Activated CD4-positive, alpha-beta memory T cell treated with anti-CD3 and anti-CD28 coated beads, Interleukin-2, amount 10 ng/mL, durations not matched to agents 7 days and 5 days (primary cell): Measurements from ENCODE around the gene GTF2H1. TPM values are rescaled to one million over a fixed set of nuclear protein-coding genes. Genes with fewer than 3 reads are reported as not detected.

Experiments used
- CTCF ChIA-PET: fragments of 350-600 bp; sonication (Branson Sonifier 250); formaldehyde crosslinking; loops from one replicate; lab custom pipeline; 2021; ENCODE audit warnings: antibody characterized with exemption, inconsistent platforms; lab: Charles Lee
- POLR2A ChIA-PET: fragments of 350-600 bp; sonication (Branson Sonifier 250); formaldehyde crosslinking; loops from one replicate; lab custom pipeline; 2021; ENCODE audit warnings: antibody characterized with exemption; lab: Charles Lee
- DNase-seq: peaks from one replicate; pipeline ENCODE4 v3.0.0-alpha.2; 2020
- H3K27ac Mint-ChIP-seq: one replicate; pipeline ENCODE4 v1.8.0; 2021; ENCODE audit warnings: mild to moderate bottlenecking, mixed read lengths
- H3K27me3 Mint-ChIP-seq: one replicate; pipeline ENCODE4 v1.8.0; 2021; ENCODE audit warnings: mixed read lengths
- H3K36me3 Mint-ChIP-seq: one replicate; pipeline ENCODE4 v1.8.0; 2021; ENCODE audit warnings: low read depth, mixed read lengths
- H3K4me1 Mint-ChIP-seq: one replicate; pipeline ENCODE4 v1.8.0; 2021; ENCODE audit warnings: mixed read lengths
- H3K4me3 Mint-ChIP-seq: one replicate; pipeline ENCODE4 v1.8.0; 2021; ENCODE audit warnings: mild to moderate bottlenecking, mixed read lengths
- H3K9me3 Mint-ChIP-seq: one replicate; pipeline ENCODE4 v1.8.0; 2021; ENCODE audit warnings: mixed read lengths
- total RNA-seq, 2 experiments: library from RNA; stranded (reverse); gene quantifications; one replicate each; pipeline ENCODE4 v1.2.3, GENCODE V29; 2021

The GTF2H1 gene
- 10 to 100 TPM; 47.0 to 48.2 TPM for total RNA-seq

DNA sequence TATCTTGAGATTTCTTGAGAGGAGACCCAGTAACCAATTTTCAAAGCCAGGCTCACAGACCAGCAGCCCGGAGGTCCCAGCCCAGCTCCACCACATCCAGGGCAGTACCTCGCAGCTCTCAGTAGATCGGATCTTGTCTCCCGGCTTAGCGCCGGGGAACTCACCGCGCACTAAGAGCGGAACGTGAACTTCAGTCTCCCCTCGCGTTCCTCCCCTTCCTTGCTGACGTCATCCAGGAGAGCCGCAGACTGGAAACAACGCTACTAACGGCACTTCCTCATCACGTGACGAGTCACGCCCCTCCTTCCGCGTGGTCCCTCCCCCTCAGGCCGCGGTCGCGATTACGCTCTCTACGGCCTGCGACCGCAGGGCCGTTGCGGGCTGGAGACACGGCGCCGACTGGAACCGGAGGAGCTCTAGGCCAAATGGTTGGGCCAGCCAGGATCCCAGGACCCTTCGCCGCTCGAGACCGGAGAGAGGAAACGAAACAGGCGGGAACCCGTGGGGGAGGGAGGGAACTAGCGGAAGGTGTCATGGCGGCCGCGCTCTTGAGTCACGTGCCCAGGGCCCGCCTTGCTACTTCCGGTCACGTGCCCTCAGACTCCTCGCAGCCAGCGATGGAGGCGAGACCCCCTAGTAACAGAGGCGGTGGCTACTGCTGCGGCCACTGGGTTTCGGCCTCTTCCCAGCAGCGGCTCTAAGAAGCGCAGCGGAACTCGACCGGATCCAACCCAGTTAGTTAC lies at the start of gene GTF2H1, which contains the start of gene HPS5:
GTF2H1 (plus strand) TSS at position 599 of the 743 bp plus-strand sequence. CDS start 10,508 bp downstream, outside the sequence.
HPS5 (minus strand) TSS at position 172 of the 743 bp plus-strand sequence. CDS start 4,282 bp downstream, outside the sequence.
- H3K36me3 Mint-ChIP-seq, result peaks cover 36% of the 10 kb centered on the region
- ChIA-PET CTCF (interaction anchor here (1.1 to 3.8 kb wide), 9 partner anchors 14 to 400 kb away, joined by 3 to 29 read pairs (median 5); partner anchors contain the start of genes LDHA and SAAL1), POLR2A (interaction anchor here (0.6 to 4.7 kb wide), 34 partner anchors 8 to 311 kb away, joined by 3 to 151 read pairs (median 4); partner anchors contain the start of genes LDHA, SAA2, SAAL1 and SPTY2D1)

GRCh38 chr11:18277565-18278271 lies 44.6 kb upstream of the GTF2H1 start:
- no peaks in the 10 kb centered on the region for H3K9me3 Mint-ChIP-seq
- CTCF ChIA-PET, result interaction anchor here (0.9 to 1.5 kb wide), 2 partner anchors 14 to 34 kb away, joined by 3 to 6 read pairs; no protein-coding TSS in a partner anchor
- no peak overlapping the region for H3K4me3 Mint-ChIP-seq
- peaks cover 30% of the 10 kb centered on the region for H3K4me1 Mint-ChIP-seq
- peaks cover 45% of the 10 kb centered on the region for H3K36me3 Mint-ChIP-seq
- no peaks in the 10 kb centered on the region for H3K27me3 Mint-ChIP-seq
- no peak overlapping the region for H3K27ac Mint-ChIP-seq
- no peak for DNase-seq
- POLR2A ChIA-PET, result interaction anchor here (0.9 to 1.2 kb wide), 3 partner anchors 9 to 117 kb away, joined by 3 read pairs; no protein-coding TSS in a partner anchor

More for the DNA sequence above, at the start of gene GTF2H1, which contains the start of gene HPS5:
- H3K27ac Mint-ChIP-seq, result peak within 1 kb of the TSS; percentile 96
- no peaks in the 10 kb centered on the region for H3K9me3 Mint-ChIP-seq
- H3K4me1 Mint-ChIP-seq, result peaks cover 65% of the 10 kb centered on the region
- DNase-seq, result peak; percentile 96
- no peaks in the 10 kb centered on the region for H3K27me3 Mint-ChIP-seq
- H3K4me3 Mint-ChIP-seq, result peak within 1 kb of the TSS; percentile 98

DNA sequence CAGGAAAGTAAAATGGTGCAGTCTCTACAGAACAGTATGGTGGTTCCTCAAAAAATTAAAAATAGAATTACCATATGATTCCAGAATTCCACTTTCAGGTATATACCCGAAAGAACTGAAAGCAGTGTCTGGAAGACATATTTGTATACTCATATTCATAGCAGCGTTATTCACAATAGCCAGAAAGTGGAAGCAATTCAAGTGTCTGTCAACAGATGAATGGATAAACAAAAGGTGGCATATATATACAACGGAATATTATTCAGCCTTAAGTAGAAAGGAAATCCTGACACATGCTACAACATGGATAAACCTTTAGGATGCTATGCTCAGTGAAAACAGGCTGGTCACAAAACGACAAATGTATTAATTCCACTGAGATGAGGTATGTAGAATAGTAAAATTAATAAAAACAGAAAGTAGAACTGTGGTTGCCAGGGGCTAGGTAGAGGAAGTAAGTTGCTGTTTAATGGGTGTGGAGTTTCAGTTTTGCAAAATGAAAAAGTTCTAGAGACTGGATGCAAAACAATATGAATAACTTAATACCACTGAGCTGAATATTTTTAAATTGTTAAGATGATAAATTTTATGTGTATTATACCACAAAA lies 41.8 kb upstream of the GTF2H1 start:
- Mint-ChIP-seq H3K4me1 (peaks cover 30% of the 10 kb centered on the region), H3K4me3 (peak overlapping the region; percentile 59), H3K36me3 (peaks cover 57% of the 10 kb centered on the region), H3K27ac (peak overlapping the region; percentile 72), H3K9me3 (no peaks in the 10 kb centered on the region), H3K27me3 (no peaks in the 10 kb centered on the region)
- no peak for DNase-seq
- ChIA-PET CTCF (interaction anchor here (0.6 to 2.0 kb wide), 3 partner anchors 15 to 390 kb away, joined by 3 to 9 read pairs (median 3); no protein-coding TSS in a partner anchor), POLR2A (interaction anchor here (0.6 to 1.0 kb wide), 2 partner anchors 9 to 1098 kb away, joined by 3 read pairs; no protein-coding TSS in a partner anchor)

DNA sequence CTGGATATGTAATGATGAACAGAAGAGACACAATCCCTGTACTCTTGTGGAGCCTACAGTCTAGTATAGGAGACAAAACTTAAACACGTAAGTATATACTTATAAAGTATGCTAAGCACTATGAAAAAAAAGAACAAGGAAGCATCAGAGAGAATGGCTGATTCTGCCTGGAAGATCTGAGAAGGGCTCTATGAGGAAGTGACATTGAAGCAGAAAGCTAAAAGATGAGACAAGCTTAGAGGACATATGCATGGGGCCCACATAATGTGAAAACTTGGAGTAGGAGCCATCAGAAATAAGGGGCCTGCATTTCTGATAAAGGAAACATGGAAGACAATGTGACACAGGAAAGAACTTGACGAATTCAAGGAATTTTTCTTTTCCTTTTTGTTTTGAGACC lies 39.7 kb upstream of the GTF2H1 start:
- Mint-ChIP-seq H3K4me1 (peaks cover 30% of the 10 kb centered on the region), H3K9me3 (no peaks in the 10 kb centered on the region), H3K27ac (no peak overlapping the region), H3K36me3 (peaks cover 70% of the 10 kb centered on the region), H3K27me3 (no peaks in the 10 kb centered on the region), H3K4me3 (no peak overlapping the region)
- ChIA-PET CTCF (interaction anchor here (1.0 to 1.3 kb wide), 2 partner anchors 13 to 39 kb away, joined by 3 to 4 read pairs; no protein-coding TSS in a partner anchor), POLR2A (interaction anchor here (1.5 kb wide), 1 partner anchor 38 kb away, joined by 4 read pairs; no protein-coding TSS in a partner anchor)
- no peak for DNase-seq

DNA sequence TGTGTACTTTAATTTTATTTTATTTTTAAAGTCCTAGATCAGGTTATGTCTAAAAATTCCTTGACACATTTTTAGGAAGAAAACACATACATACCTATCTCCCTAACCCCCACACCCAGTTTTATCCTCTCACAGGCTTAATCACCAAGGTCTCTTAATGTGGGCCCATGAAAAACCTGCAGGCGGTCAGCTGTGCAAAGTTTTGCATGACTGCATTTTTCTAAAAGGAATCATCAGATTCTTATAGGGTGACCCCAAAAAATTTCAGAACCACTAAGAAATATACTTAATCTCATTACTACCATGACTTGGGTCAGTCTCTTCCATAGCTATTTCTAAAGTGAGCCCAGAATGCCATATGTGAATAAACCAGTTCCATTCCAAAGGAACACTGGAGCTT lies 36.5 kb upstream of the GTF2H1 start:
- no peaks in the 10 kb centered on the region for H3K9me3 Mint-ChIP-seq
- peaks cover 66% of the 10 kb centered on the region for H3K36me3 Mint-ChIP-seq
- H3K27me3 Mint-ChIP-seq, result no peaks in the 10 kb centered on the region

DNA sequence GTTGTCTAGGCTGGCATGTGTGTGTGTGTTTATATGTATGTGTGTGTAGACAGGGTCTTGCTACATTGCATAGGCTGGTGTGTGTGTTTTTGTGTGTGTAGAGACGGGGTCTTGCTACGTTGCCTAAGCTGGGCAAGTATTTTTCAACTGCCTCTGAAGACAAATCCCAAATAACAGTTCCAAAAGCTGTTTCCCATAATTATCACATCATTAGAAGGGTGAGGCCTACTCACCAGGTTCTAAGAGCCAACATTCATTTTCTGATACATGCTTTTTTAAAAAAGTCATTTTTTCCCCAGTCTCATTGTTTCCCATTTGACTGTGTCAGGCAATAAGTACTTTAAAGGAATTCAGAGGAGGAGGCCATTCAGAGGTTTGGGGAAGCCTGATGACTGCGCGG lies 33.5 kb upstream of the GTF2H1 start:
- no peaks in the 10 kb centered on the region for H3K27me3 Mint-ChIP-seq
- H3K4me3 Mint-ChIP-seq, result no peak overlapping the region
- no peak overlapping the region for H3K27ac Mint-ChIP-seq
- peaks cover 66% of the 10 kb centered on the region for H3K36me3 Mint-ChIP-seq
- H3K4me1 Mint-ChIP-seq, result no peaks in the 10 kb centered on the region
- DNase-seq, result no peak
- POLR2A ChIA-PET, result no interaction called here
- CTCF ChIA-PET, result interaction anchor here (0.8 to 1.4 kb wide), 3 partner anchors 28 to 184 kb away, joined by 3 to 4 read pairs (median 3); no protein-coding TSS in a partner anchor
- H3K9me3 Mint-ChIP-seq, result no peaks in the 10 kb centered on the region

More for the DNA sequence above, 36.5 kb upstream of the GTF2H1 start:
- no peak for DNase-seq
- H3K4me3 Mint-ChIP-seq, result no peak overlapping the region
- H3K27ac Mint-ChIP-seq, result no peak overlapping the region
- peaks cover 12% of the 10 kb centered on the region for H3K4me1 Mint-ChIP-seq
- ChIA-PET CTCF (interaction anchor here (1.4 kb wide), 1 partner anchor 42 kb away, joined by 4 read pairs; no protein-coding TSS in a partner anchor), POLR2A (interaction anchor here (2.4 kb wide), 1 partner anchor 36 kb away, joined by 8 read pairs; the partner anchor contains the start of genes GTF2H1 and HPS5)

DNA sequence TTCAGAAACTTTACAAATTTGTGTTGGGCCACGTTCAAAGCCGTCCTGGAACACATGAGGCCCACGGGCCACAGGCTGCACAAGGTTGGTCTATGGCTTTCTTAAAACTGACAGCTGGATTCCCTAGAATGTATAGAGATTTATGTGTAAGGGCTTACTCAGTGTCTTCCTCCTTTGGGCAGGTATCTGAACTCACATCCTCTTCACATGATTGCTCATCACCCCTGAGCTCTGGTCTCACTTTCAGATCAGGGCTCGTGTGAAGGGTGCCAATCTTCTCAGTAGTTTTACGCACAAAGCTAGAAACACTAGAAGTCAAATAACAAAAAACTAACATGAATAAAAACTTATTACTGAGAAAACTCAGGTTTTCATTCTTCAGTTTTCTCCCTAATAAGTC lies 27.5 kb upstream of the GTF2H1 start:
- no peak overlapping the region for H3K27ac Mint-ChIP-seq

DNA sequence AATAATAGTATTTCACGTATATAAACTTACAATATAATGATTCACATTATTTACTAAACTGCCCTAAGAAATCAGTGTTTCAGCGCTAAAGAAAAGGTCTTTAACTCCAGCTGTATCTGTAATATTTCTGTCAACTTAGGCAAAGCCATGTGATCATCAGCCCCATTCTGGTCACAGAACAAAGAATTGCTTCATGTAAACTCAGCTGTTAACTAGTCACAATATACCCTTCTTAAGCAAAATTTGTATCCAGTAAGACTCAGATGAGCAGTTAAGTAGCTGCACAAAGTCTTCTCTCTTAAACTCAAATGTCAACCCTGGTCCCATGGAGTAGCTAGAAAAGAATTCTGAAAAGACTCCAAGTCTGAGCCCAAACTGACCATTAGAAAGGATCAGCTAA lies 27.1 kb upstream of the GTF2H1 start:
- no peaks in the 10 kb centered on the region for H3K27me3 Mint-ChIP-seq

More for the DNA sequence above, 27.5 kb upstream of the GTF2H1 start:
- H3K4me3 Mint-ChIP-seq, result no peak overlapping the region
- CTCF ChIA-PET, result interaction anchor here (0.9 to 2.7 kb wide), 5 partner anchors 12 to 51 kb away, joined by 3 to 13 read pairs (median 5); partner anchors contain the start of genes GTF2H1 and HPS5
- POLR2A ChIA-PET, result interaction anchor here (1.1 to 1.3 kb wide), 2 partner anchors 26 to 51 kb away, joined by 3 to 7 read pairs; no protein-coding TSS in a partner anchor
- no peaks in the 10 kb centered on the region for H3K27me3 Mint-ChIP-seq
- no peaks in the 10 kb centered on the region for H3K9me3 Mint-ChIP-seq
- H3K36me3 Mint-ChIP-seq, result peaks cover 74% of the 10 kb centered on the region
- no peak for DNase-seq
- H3K4me1 Mint-ChIP-seq, result peaks cover 20% of the 10 kb centered on the region

DNA sequence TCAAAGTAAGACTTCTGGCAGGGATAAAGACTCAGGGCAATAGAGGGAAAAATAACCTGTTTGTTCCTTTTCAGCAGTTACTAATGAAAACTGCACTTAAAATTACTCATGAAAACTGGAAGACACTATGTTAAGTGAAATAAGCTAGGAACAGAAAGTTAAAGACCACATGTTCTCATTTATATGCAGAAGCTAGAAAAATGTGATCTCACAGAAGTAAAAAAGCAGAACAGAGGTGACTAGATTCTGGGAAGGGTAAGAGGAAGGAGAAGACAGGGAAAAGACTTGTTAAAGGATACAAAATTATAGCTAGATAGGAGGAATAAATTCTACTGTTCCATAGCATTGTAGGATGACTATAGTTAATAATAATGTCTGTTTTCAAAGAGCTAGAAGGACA lies 22.6 kb upstream of the GTF2H1 start:
- H3K4me3 Mint-ChIP-seq, result no peak overlapping the region
- DNase-seq, result no peak
- no peaks in the 10 kb centered on the region for H3K9me3 Mint-ChIP-seq
- no peak overlapping the region for H3K27ac Mint-ChIP-seq
- peaks cover 57% of the 10 kb centered on the region for H3K36me3 Mint-ChIP-seq
- CTCF ChIA-PET, result interaction anchor here (1.3 kb wide), 1 partner anchor 56 kb away, joined by 11 read pairs; no protein-coding TSS in a partner anchor
- POLR2A ChIA-PET, result interaction anchor here (1.0 to 1.5 kb wide), 3 partner anchors 20 to 96 kb away, joined by 4 to 7 read pairs (median 5); partner anchors contain the start of genes GTF2H1, HPS5 and LDHA
- H3K4me1 Mint-ChIP-seq, result peaks cover 14% of the 10 kb centered on the region
- no peaks in the 10 kb centered on the region for H3K27me3 Mint-ChIP-seq

More for the DNA sequence above, 27.1 kb upstream of the GTF2H1 start:
- H3K36me3 Mint-ChIP-seq, result peaks cover 70% of the 10 kb centered on the region
- no peak for DNase-seq
- ChIA-PET POLR2A (interaction anchor here (1.1 to 1.3 kb wide), 2 partner anchors 26 to 52 kb away, joined by 3 to 7 read pairs; no protein-coding TSS in a partner anchor), CTCF (interaction anchor here (0.9 to 2.7 kb wide), 6 partner anchors 12 to 180 kb away, joined by 3 to 13 read pairs (median 4); partner anchors contain the start of genes GTF2H1 and HPS5)
- H3K9me3 Mint-ChIP-seq, result no peaks in the 10 kb centered on the region
- peaks cover 20% of the 10 kb centered on the region for H3K4me1 Mint-ChIP-seq
- H3K4me3 Mint-ChIP-seq, result no peak overlapping the region
- no peak overlapping the region for H3K27ac Mint-ChIP-seq

DNA sequence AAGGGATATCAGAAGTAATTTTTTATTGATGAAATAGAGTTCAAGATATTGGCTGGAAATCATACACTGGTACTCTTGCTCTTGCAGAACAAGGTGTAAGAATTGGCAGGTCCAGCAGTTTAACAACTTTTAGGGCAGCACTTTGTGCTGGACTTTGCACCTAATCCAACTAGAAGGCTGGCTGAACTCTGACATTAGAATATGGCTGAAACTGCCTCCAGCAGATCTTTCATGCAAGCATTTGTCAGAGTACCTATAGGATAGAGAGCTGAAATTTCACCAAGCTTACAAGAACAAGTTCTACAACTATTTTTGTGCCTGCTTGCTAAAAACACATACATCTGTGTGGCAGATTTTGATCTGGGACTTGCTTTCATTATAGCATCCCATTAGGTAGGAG lies 17.6 kb upstream of the GTF2H1 start:
- Mint-ChIP-seq H3K4me1 (no peaks in the 10 kb centered on the region), H3K4me3 (no peak overlapping the region), H3K27ac (no peak overlapping the region), H3K27me3 (no peaks in the 10 kb centered on the region), H3K9me3 (no peaks in the 10 kb centered on the region), H3K36me3 (peaks cover 50% of the 10 kb centered on the region)
- DNase-seq, result no peak
- ChIA-PET CTCF (interaction anchor here (1.3 kb wide), 1 partner anchor 11 kb away, joined by 3 read pairs; no protein-coding TSS in a partner anchor), POLR2A (interaction anchor here (1.1 kb wide), 1 partner anchor 16 kb away, joined by 4 read pairs; no protein-coding TSS in a partner anchor)

DNA sequence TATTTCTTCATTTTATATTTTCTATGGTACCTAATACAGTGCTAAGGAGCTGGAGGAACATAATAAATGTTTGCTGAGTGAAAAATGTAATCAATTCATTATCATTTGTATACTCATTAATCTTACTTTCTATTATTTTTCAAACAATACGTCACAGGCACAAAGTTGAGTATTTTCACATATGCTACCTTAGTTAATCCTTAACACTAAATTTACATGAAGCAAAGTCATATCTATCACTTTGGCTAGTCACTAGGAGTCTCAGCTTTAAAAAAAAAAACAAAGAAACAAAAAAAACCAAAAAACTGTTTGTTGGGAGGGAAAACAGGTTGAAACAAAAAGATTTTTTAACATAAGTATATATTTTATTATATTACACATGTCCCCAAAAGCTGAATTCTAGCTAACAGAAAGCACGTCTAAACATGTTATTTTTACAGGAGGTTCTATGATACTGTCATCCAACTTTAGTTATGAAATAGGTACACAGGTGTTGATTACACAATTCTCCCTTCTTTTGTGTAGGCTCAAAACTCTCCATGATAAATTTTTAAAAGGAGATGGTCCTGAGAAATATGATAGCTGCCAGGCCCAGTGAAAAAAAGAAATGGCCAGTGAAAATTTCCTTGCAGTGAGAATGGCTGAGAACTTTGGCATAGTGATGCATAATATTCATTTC lies 14.8 kb upstream of the GTF2H1 start:
- H3K4me3 Mint-ChIP-seq, result no peak overlapping the region
- CTCF ChIA-PET, result interaction anchor here (1.5 kb wide), 1 partner anchor 12 kb away, joined by 5 read pairs; no protein-coding TSS in a partner anchor
- H3K27ac Mint-ChIP-seq, result no peak overlapping the region
- H3K4me1 Mint-ChIP-seq, result peaks cover 2% of the 10 kb centered on the region
- POLR2A ChIA-PET, result interaction anchor here (0.8 to 1.2 kb wide), 2 partner anchors 14 to 91 kb away, joined by 3 to 9 read pairs; partner anchors contain the start of genes GTF2H1 and HPS5
- H3K36me3 Mint-ChIP-seq, result peaks cover 54% of the 10 kb centered on the region
- no peaks in the 10 kb centered on the region for H3K9me3 Mint-ChIP-seq
- DNase-seq, result no peak
- H3K27me3 Mint-ChIP-seq, result no peaks in the 10 kb centered on the region
